Hepatic stellate cell (primary cell): Measurements from ENCODE around the gene PNMT.

ENCODE experiments used
- DNase-seq: peaks from one replicate; pipeline ENCODE4 v3.0.0; 2011; ENCODE audit warnings: low spot score

PNMT gene

DNA sequence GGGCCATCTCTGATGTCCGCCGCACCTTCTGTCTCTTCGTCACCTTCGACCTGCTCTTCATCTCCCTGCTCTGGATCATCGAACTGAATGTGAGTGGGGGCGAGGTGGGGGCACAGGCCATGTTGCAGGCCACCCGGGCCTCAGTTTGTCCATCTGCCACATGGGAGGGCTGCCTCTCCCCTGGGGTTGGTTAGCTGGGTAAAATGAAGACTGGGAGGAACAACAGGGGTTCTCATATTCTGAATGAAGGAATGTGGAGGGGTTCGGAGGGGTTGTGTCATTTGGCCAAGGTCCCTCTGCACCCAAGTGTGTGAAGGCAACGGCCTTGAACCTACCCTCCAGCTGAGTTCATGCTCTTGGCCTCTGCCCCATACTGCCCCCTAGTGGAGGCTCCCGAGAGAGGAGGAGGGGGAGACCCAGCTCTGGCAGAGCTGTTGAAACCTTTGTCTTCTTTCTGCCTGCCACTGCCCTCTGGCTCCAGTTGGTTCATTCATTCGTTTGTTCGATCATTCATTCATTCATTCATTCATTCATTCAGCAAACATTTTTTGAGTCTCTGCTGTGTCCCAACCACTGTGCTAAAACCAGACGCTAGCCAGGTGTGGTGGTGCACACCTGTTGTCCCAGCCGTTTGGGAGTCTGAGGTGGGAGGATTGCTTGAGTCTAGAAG, 14.5 kb upstream of the PNMT start:
- DNase-seq, result peak; percentile 89

DNA sequence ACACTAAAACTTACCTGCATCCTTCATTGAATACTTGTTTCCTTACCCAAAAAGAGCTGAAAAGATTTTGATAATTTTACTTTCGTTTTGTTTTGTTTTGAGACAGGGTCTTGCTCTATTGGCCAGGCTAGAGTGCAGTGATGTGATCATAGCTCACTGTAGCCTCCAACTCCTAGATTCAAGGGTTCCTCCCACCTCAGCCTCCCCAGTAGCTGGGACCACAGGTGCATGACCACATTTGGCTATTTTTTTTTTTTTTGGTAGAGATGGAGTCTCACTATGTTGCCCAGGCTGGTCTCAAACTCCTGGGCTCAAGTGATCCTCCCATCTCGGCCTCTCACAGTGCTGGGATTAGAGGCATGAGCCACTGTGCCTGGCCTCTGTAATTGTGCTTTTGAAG, 13.1 kb upstream of the PNMT start:
- no peak for DNase-seq

DNA sequence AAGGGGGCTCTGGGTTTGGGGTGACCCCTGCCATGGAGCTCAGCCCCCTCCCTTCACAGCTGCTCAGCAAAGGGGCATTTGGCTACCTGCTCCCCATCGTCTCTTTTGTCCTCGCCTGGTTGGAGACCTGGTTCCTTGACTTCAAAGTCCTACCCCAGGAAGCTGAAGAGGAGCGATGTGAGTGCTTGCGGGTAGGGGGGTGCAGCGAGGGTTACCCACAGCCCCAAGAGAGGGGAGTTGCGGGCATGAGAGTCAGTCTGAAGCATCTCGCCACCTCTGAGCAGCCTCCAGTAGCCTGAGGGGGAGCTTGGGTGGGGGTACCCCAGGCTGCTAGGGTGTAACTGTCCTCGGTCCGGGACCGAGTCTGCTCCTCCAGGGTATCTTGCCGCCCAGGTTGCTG, 9.9 kb upstream of the PNMT start:
- DNase-seq, result no peak

DNA sequence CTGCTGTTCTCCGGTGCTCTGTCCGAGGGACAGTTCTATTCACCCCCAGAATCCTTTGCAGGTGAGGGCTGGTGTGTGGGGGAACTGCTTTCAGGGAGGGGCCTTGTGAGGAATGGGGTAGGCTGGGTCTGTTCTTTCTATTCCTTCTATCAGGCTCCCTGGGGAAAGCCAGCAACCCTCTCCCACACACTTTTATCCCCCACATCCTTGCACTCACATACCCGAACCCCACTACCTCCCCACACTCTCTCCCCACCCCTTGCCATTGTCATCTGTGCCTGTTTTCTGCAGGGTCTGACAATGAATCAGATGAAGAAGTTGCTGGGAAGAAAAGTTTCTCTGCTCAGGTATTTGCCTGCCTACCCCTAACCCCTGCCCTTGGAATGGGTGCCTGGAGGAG, 9.5 kb upstream of the PNMT start:
- no peak for DNase-seq

DNA sequence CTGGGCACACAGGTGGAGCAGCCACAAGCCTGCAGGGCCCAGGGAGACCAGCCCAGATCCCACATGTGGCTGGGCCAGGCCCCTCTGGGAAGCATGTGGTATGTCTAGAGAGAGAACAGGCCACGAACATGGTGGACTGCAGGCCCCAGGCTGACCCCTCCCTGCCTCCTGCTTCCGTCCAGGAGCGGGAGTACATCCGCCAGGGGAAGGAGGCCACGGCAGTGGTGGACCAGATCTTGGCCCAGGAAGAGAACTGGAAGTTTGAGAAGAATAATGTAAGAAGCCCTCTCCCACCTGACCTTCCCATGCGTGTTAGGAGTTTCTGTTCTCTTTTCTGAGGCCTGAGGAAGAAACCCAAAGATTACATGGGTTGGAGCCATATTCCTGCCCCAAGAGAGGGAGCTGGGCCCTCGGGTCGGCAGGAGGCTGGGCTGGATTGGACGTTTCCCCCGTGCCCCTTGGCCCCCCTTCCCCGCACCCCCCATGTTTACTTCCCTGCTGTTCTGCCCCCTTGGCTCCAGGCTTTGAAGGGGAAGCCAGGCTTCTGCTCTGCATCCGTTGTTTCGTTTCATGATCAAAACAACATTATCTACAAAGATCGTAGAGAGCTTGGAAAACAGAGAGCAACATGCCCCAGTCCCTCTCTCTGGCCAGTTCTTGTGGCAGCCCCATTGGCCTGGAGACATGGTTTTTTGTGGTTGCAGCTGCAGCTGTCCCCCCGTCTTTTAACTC, 8.8 kb upstream of the PNMT start:
- DNase-seq, result no peak

DNA sequence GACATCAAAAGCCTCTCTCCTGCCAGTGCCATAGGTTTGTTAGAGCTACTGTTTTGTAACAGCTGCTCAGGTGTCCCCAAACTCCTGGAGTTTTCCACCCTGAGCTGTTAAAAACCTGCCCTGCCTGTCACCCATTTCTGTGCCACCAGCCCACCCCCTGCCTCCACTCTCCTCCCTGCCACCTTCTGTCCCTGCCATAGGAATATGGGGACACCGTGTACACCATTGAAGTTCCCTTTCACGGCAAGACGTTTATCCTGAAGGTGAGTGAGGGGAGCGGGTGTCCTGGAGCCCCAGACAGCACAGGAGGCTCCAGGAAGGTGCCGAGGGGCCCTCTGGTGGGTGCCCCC, 8.3 kb upstream of the PNMT start:
- no peak for DNase-seq

DNA sequence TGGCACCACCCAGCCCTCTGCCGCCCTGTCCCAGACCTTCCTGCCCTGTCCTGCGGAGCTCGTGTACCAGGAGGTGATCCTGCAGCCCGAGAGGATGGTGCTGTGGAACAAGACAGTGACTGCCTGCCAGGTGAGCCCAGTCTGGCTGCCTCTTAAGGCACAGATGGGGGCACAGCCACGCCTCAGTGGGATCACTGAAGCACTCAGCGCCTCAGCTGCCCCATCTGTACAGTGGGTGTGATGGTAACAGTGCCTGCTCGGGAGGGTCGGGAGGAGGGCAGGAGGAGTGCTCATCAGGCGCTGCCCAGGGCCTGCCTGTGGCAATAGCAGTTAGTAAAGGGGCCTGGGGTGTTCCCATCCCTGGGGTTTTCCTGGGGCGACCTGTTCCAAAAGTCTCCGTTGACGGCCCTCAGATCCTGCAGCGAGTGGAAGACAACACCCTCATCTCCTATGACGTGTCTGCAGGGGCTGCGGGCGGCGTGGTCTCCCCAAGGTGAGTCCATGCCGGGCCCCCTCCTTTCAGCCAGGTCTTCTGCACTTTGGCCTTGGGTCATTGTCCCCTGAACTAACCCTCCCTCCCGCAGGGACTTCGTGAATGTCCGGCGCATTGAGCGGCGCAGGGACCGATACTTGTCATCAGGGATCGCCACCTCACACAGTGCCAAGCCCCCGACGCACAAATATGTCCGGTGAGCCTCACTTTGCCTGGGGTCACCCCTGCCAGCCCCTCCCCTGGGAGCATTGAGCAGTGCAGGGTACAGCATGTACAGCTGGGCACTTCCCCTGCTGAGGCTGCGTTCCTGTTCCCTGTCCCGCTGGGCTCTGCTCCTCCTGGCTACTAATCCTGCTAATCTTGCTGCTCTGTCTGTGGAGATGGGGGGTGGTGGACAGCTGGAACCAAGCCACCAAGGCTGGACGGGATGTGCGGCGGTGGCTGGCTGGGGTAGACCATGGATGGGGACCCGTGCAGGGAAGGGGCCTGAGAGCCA, 7.6 kb upstream of the PNMT start:
- DNase-seq, result no peak

DNA sequence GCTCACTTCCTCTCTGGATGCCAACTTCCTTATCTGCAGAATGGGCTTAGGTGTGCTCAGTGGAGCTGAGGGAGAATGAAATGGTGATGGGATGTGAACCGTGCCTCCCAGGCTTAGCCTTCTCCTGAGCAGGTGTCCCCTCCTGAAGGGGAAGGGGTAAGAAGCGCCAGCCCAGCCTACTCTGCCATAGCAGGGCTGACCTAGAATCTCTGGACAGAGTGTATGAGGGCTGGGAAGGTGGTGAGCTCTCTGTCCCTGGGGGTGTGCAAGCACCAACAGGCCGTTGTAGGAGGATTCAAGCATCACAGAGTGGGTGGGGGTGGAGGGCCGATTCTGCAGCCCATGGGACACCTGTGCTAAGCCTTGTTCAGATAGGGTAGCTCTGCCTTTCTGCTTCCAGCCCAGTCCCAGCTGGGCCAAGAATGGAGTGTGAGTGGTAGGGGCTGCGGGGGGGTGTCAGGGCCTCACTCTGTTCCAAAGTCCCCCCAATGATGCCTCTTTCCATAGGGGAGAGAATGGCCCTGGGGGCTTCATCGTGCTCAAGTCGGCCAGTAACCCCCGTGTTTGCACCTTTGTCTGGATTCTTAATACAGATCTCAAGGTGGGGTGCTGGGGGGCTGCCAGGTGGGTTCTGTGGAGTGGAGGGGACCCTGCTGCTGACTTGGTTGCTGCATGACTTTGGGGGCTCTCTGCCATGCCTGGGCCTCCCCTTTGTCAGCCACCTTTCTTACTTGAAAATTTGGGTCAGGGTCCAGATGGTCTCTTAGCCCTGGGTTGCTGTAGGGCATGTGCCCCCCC, 6.3 kb upstream of the PNMT start:
- no peak for DNase-seq

DNA sequence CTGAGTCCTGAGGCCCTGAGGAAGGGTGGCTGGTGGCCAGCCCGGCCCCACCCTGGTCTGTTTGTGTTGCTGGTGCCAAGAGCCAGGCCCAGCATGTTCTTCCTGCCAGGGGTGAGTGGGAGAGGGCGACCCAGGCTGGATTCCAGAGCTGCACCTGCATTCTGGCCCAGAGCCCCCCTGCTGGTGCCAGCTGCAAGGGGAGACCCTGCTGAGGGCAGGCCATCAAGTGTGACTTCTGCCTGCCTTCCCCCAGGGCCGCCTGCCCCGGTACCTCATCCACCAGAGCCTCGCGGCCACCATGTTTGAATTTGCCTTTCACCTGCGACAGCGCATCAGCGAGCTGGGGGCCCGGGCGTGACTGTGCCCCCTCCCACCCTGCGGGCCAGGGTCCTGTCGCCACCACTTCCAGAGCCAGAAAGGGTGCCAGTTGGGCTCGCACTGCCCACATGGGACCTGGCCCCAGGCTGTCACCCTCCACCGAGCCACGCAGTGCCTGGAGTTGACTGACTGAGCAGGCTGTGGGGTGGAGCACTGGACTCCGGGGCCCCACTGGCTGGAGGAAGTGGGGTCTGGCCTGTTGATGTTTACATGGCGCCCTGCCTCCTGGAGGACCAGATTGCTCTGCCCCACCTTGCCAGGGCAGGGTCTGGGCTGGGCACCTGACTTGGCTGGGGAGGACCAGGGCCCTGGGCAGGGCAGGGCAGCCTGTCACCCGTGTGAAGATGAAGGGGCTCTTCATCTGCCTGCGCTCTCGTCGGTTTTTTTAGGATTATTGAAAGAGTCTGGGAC, 5.5 kb upstream of the PNMT start:
- DNase-seq, result no peak

DNA sequence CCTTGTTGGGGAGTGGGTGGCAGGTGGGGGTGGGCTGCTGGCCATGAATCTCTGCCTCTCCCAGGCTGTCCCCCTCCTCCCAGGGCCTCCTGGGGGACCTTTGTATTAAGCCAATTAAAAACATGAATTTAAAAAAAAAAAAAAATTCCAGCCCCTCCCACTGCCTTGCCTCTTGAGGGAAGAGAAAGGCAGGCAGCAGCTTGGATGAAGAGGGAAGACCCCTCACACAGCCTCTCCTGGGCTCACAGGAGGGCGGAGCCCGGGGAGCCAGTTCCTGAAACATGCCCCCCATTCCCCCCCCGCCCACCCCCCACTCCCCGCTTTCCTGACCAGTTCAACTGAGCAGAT, 4.9 kb upstream of the PNMT start:
- no peak for DNase-seq

DNA sequence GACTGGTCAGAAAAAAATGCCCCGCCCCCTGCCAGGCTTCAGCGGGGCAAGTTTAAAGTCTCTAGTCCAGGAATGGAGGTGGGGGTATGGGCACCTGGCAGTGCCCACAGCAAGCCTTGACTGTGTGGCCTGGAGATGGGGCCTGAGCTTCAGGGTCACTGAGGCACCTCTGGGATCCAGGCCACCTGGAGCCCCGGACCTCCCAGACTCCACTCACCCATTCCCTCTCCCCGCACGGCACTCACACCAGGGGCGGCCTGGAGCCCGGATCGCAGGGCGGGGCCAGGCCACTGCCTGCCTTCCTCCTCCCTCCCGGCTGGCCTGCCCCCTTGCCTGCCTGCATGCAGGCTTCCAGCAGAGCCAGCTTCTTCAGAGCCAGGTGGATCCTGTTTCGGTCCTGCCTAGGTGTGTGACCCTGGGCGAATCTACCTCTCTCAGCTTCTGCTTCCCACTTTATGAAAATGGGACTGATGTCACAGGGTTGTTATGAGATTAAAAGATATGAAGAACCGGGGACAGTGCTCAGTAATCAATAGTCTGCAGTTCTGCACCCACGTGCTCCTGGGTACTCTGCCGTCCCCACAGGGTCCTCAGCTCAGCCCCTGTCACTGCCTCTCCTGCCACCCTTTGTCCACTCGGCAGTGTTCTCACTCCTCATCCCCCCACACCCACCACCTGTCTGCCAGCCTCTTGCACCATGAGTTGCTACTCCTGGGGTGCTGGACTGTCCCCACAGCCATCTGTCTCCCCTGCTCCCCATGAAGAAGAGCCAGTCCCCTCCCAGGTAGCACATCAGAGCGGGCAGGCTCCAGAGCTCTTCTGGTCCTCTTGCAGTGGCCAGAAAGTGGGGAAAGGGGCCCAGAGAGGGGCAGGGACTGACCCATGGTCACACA, 4.3 kb upstream of the PNMT start:
- no peak for DNase-seq

DNA sequence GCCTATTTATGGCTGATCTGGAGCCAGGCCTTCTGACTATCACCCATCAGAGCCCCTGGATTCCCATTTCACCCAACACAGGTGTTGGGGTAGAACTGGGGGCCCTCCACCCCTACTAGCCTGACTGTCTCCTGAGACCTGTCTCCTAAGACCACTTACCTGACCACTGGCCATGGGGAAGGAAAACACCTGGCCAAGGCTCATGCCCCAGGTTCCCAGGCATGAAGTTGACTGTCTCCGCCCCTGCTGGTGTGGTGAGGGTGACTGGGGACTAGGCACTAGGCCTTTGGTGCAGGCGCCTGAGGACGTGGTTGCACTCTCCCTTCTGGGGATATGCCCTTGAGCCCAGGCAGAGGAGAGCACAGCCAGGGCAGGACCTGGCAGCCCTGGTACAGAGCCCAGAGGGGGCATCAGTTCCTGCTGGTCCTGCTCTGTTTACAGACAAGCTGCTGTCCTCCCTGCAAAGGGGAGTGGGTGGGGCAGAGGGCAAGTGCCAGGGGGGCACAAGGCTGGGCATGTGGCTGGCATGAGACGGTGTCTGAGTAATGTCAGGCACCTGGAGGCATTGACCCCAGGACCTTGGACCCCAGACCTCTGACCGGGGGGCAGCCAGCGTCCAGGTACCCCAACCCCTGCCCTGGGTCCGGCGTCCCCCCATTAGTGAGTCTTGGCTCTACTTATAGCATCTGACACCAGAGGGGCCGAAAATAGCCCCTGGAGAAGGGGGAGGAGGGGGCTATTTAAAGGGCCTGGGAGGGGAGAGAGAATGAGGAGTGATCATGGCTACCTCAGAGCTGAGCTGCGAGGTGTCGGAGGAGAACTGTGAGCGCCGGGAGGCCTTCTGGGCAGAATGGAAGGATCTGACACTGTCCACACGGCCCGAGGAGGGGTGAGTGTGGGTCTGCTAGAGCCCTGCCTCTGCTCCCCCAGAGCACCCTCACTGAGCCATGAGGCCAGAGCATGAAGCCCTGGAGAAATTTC, 3.4 kb upstream of the PNMT start, which contains the start of gene TCAP:
TSS of gene TCAP (plus strand) at position 769 of the 981 bp plus-strand sequence. CDS start at position 780, 11 bp downstream.
- DNase-seq, result no peak

DNA sequence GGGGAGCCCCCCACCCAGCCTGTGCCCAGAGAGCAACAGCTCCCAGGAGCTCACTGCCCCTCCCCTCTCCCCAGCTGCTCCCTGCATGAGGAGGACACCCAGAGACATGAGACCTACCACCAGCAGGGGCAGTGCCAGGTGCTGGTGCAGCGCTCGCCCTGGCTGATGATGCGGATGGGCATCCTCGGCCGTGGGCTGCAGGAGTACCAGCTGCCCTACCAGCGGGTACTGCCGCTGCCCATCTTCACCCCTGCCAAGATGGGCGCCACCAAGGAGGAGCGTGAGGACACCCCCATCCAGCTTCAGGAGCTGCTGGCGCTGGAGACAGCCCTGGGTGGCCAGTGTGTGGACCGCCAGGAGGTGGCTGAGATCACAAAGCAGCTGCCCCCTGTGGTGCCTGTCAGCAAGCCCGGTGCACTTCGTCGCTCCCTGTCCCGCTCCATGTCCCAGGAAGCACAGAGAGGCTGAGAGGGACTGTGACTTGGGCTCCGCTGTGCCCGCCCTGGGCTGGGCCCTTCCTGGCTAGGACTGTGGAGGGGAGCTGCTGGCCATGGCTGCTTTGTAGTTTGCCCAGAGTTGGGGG, 2.5 kb upstream of the PNMT start:
- peak; percentile 68 for DNase-seq

DNA sequence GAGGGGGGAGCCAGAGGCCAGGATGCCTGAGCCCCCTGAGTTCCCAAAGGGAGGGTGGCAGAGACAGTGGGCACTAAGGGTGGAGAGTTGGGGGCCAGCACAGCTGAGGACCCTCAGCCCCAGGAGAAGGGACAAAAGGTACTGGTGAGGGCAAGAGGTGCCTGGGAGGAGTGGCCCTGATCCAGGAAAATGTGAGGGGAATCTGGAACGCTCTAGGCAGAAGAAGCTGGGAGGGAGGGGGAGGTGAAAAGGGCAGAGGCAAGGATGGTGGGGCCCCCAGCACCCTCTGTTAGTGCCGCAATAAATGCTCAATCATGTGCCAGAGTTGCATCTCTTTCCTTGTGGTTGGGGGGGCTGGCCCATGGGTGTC, 2.0 kb upstream of the PNMT start:
- DNase-seq, result no peak

DNA sequence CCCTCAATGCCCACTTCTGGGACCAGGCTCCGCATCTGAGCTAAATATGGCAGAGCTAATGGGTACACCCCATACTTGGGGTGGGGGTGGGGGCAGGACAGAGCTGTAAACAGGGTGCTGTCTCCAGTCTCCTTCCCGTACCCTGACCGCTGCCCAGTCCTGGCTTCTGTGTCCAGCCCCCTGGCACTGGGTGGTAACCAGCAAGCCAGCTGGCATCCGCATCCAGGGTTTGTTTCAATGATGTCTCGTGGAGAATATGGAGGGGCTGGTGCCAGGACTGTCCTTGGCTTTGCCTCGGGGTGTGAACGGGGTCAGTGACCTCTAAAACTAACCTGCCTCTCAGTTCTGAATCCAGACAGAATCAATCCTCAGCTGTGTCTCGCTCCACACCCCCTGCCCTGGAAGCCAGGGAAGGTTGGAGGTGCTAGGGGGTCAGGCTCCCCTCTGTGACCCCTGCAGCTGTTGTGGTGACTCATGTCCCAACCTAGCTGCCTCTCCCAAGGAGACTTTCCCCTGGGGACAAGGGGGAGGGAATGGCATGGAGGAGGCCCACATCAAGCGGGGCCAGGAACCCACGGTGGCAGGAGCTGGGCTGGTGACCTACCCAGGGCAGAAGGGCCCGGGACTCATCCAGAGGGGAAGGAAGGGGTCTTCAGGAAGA, 1.5 kb upstream of the PNMT start:
- DNase-seq, result no peak

DNA sequence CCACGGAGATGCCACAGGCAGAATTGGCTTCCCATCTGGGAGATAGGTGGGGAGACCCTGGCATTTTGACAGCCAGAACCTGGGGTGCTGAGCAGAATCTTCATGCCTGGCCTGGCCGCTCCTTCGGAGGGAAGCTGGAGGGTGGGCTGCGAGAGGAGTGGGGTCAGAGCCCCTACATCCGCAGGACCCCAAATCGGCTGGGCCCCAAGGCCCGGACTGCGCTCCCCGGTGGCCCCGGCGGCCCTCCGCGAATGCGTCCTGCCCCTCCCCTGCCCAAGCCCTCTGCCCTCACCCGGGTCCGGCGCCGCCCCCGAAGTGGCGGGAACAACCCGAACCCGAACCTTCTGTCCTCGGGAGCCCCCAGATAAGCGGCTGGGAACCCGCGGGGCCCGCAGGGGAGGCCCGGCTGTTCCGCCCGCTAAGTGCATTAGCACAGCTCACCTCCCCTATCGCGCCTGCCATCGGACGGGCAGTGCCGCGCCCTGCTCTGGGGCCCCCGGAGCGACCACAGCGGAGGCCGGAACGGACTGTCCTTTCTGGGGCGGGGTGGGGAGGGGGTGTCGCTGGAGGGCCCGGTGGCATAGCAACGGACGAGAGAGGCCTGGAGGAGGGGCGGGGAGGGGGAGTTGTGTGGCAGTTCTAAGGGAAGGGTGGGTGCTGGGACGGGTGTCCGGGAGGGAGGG, 850 bp upstream of the PNMT start:
- DNase-seq, result no peak
